ENCODE data around the gene CAMK1.

CAMK1 gene

DNA sequence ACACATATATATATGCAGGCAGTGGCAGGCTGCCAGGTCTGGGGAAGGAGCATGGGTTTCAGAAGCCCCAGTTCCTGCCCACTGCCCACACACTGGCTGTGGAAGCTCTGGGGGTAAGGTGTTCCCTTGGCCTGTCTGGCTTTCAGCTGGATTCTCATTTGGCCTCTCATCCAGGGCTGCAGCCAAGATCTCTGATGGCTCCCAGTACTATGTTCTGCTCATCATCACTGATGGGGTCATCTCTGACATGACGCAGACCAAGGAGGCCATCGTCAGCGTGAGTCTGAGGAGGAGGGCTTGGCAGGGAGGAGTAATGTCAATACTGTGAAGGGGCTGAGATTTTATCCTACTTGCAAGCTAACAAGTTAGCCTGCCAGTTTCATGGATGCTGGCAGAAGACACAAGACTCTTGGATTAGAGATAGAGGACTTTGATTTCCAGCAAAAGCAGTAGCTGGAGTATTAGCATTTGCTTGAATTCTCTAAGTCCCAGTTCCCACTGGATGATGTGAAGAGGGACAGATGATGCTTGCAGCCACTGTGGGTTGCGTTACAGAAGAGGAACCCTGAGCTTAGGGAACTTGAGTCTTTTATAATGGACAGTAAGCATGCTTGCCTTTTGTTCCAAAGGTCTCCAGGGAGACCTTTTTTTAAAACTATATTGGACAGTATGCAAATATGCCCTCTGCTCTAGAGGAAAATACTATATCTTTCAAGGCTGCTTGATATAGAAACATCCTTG lies 43.8 kb downstream of the CAMK1 start:
- no peaks in the 10 kb centered on the region for H3K9me3 Mint-ChIP-seq (ENCODE audit: low read depth)
- peaks cover 27% of the 10 kb centered on the region for H3K4me1 Mint-ChIP-seq (ENCODE audit: low read depth)
- no peak overlapping the region for H3K4me3 Mint-ChIP-seq
- H3K27me3 Mint-ChIP-seq, result no peaks in the 10 kb centered on the region
- no peak overlapping the region for H3K27ac Mint-ChIP-seq
- H3K36me3 Mint-ChIP-seq, result no peaks in the 10 kb centered on the region

GRCh38 chr3:9721700-9722060 lies 48.1 kb downstream of the CAMK1 start:
- Mint-ChIP-seq H3K9me3 (ENCODE audit: low read depth) (no peaks in the 10 kb centered on the region), H3K36me3 (peaks cover 3% of the 10 kb centered on the region), H3K4me1 (ENCODE audit: low read depth) (peaks cover 14% of the 10 kb centered on the region), H3K27ac (no peak overlapping the region), H3K27me3 (no peaks in the 10 kb centered on the region), H3K4me3 (no peak overlapping the region)

GRCh38 chr3:9721015-9721699 lies 48.6 kb downstream of the CAMK1 start:
- H3K36me3 Mint-ChIP-seq, result peaks cover 3% of the 10 kb centered on the region
- H3K27me3 Mint-ChIP-seq, result no peaks in the 10 kb centered on the region
- H3K9me3 Mint-ChIP-seq (ENCODE audit: low read depth), result no peaks in the 10 kb centered on the region
- no peak overlapping the region for H3K27ac Mint-ChIP-seq
- H3K4me1 Mint-ChIP-seq (ENCODE audit: low read depth), result peaks cover 13% of the 10 kb centered on the region
- no peak overlapping the region for H3K4me3 Mint-ChIP-seq

GRCh38 chr3:9718118-9718517 lies 51.6 kb downstream of the CAMK1 start:
- Mint-ChIP-seq H3K4me1 (ENCODE audit: low read depth) (peaks cover 16% of the 10 kb centered on the region), H3K9me3 (ENCODE audit: low read depth) (no peaks in the 10 kb centered on the region), H3K27ac (no peak overlapping the region), H3K4me3 (no peak overlapping the region), H3K27me3 (no peaks in the 10 kb centered on the region), H3K36me3 (peaks cover 3% of the 10 kb centered on the region)

DNA sequence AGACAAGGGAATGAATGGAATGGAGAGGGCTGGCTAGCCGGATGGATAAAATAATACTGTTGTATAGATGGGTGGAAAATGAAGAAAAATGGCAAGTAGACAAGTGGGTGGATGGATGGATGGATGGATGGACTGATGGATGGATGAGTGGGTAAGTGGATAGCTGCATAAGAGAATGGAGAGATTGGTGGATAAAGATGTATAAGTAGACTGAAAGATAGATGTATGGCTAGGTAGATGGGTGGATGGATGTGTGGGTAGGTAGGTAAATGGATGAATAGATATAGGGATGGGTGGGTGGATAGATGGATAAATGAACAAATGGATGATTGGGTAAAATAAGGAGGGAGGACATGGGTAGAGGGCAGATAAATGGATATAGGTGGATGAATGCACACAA lies 52.2 kb downstream of the CAMK1 start:
- Mint-ChIP-seq H3K27ac (no peak overlapping the region), H3K27me3 (no peaks in the 10 kb centered on the region), H3K4me1 (ENCODE audit: low read depth) (peaks cover 16% of the 10 kb centered on the region), H3K9me3 (ENCODE audit: low read depth) (no peaks in the 10 kb centered on the region), H3K4me3 (no peak overlapping the region), H3K36me3 (peaks cover 3% of the 10 kb centered on the region)

GRCh38 chr3:9716801-9717555 lies 52.8 kb downstream of the CAMK1 start:
- H3K36me3 Mint-ChIP-seq, result peaks cover 3% of the 10 kb centered on the region
- H3K4me1 Mint-ChIP-seq (ENCODE audit: low read depth), result peaks cover 16% of the 10 kb centered on the region
- H3K4me3 Mint-ChIP-seq, result no peak overlapping the region
- no peaks in the 10 kb centered on the region for H3K27me3 Mint-ChIP-seq
- H3K27ac Mint-ChIP-seq, result no peak overlapping the region
- no peaks in the 10 kb centered on the region for H3K9me3 Mint-ChIP-seq (ENCODE audit: low read depth)

GRCh38 chr3:9715764-9716437 lies 53.8 kb downstream of the CAMK1 start:
- Mint-ChIP-seq H3K4me3 (no peak overlapping the region), H3K27ac (no peak overlapping the region), H3K4me1 (ENCODE audit: low read depth) (peaks cover 16% of the 10 kb centered on the region), H3K9me3 (ENCODE audit: low read depth) (no peaks in the 10 kb centered on the region), H3K27me3 (peaks cover under 1% of the 10 kb centered on the region), H3K36me3 (peaks cover 3% of the 10 kb centered on the region)

DNA sequence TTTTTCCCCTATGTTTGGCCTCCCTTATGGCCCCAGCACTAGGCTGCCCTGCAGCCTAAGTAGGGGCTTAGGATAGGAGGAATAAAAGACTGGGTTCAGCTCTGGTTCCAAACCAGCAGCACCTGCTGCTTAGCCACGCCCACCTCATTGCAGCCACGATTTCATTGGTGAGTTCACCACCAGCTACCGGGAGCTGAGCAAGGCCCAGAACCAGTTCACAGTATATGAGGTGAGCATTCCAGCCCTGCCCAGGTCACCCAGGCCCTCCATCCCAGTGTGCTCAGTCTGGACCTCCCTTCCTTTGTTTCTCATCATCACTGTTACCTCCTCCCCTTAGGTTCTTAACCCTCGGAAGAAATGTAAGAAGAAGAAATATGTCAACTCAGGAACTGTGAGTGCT lies 54.6 kb downstream of the CAMK1 start:
- H3K4me1 Mint-ChIP-seq (ENCODE audit: low read depth), result peaks cover 16% of the 10 kb centered on the region
- H3K27me3 Mint-ChIP-seq, result peaks cover 2% of the 10 kb centered on the region
- peaks cover 3% of the 10 kb centered on the region for H3K36me3 Mint-ChIP-seq
- no peaks in the 10 kb centered on the region for H3K9me3 Mint-ChIP-seq (ENCODE audit: low read depth)
- no peak overlapping the region for H3K27ac Mint-ChIP-seq
- no peak overlapping the region for H3K4me3 Mint-ChIP-seq

- H3K4me3 Mint-ChIP-seq, result no peak overlapping the region
- no peak overlapping the region for H3K27ac Mint-ChIP-seq
- H3K4me1 Mint-ChIP-seq (ENCODE audit: low read depth), result peaks cover 13% of the 10 kb centered on the region
- peaks cover 3% of the 10 kb centered on the region for H3K36me3 Mint-ChIP-seq
- H3K27me3 Mint-ChIP-seq, result peaks cover 2% of the 10 kb centered on the region
- no peaks in the 10 kb centered on the region for H3K9me3 Mint-ChIP-seq (ENCODE audit: low read depth)
Measured at GRCh38 chr3:9713142-9713541, 56.6 kb downstream of the CAMK1 start.

DNA sequence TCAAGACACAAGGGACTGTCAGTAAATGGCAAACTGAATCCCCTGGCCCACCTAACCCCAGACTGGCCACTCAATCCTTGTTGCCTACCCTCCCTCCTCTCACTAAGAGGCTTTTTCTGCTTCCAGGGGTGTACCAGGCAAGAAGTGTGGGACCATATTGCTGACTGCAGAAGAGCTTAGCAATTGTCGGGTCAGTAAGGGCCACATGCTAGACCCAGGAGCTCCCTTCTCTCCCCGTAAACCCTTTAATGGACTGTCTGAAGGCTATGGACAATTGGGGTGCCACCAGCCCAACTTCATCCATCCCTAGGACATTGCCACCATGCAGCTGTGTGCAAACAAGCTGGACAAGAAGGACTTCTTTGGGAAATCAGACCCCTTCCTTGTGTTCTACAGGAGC lies 57.3 kb downstream of the CAMK1 start:
- peaks cover 2% of the 10 kb centered on the region for H3K36me3 Mint-ChIP-seq
- no peaks in the 10 kb centered on the region for H3K9me3 Mint-ChIP-seq (ENCODE audit: low read depth)
- H3K4me1 Mint-ChIP-seq (ENCODE audit: low read depth), result peaks cover 5% of the 10 kb centered on the region
- no peak overlapping the region for H3K27ac Mint-ChIP-seq
- H3K27me3 Mint-ChIP-seq, result peaks cover 2% of the 10 kb centered on the region
- H3K4me3 Mint-ChIP-seq, result no peak overlapping the region

- H3K27ac Mint-ChIP-seq, result no peak overlapping the region
Measured at GRCh38 chr3:9710174-9710739, 59.5 kb downstream of the CAMK1 start.

More at GRCh38 chr3:9710174-9710739, 59.5 kb downstream of the CAMK1 start:
- no peaks in the 10 kb centered on the region for H3K9me3 Mint-ChIP-seq (ENCODE audit: low read depth)
- peaks cover 2% of the 10 kb centered on the region for H3K4me1 Mint-ChIP-seq (ENCODE audit: low read depth)
- no peak overlapping the region for H3K4me3 Mint-ChIP-seq
- peaks cover 5% of the 10 kb centered on the region for H3K36me3 Mint-ChIP-seq
- H3K27me3 Mint-ChIP-seq, result peaks cover 4% of the 10 kb centered on the region

All from activated naive CD8-positive, alpha-beta T cell (primary cell).